SK-N-SH (cell line): ENCODE data around the gene SHLD2. TPM values are rescaled to one million over a fixed set of nuclear protein-coding genes. Genes with fewer than 3 reads are reported as not detected.

Experiments
- CTCF ChIA-PET: fragments of 300-600, 350-600 bp; formaldehyde crosslinking; extraction: SDS; loops from one replicate; lab custom pipeline; 2021; lab: Yijun Ruan, JAX
- POLR2A ChIA-PET: fragments of 350-600 bp; sonication (Branson Sonifier 250); formaldehyde crosslinking; extraction: SDS; loops from one replicate; lab custom pipeline; 2020; ENCODE audit warnings: antibody characterized with exemption, inconsistent platforms; lab: Yijun Ruan, JAX
- DNase-seq: peaks from one replicate; pipeline ENCODE4 v3.0.0; 2012
- H2AFZ ChIP-seq: fragments of 200-600 bp; sonication (generic); 2 replicates; pipeline ENCODE4 v1.8.1; 2016; ENCODE audit warnings: antibody characterized with exemption, mild to moderate bottlenecking, low read depth
- H3F3A ChIP-seq: fragments of 200-600 bp; sonication (generic); replicated peaks from 2 replicates; pipeline ENCODE3; 2016; ENCODE audit warnings: antibody characterized with exemption, mild to moderate bottlenecking; ENCODE audit not compliant: insufficient read depth
- H3K27ac ChIP-seq, 2 experiments: fragments of 200-500 bp in 1 of 2; fragments of 200-600 bp in 1 of 2; sonication (Bioruptor generic) in 1 of 2; sonication (generic), shearing (Covaris generic) in 1 of 2; 2 replicates each; pipeline versions ENCODE4 v1.5.1 to v1.6.1; 2014 to 2016; ENCODE audit warnings: low read depth in 2 of 2, inconsistent platforms in 1 of 2, low read length in 1 of 2, mild to moderate bottlenecking in 1 of 2, mixed read lengths in 1 of 2
- H3K27me3 ChIP-seq: fragments of 200-600 bp; sonication (generic), shearing (Covaris generic); 2 replicates; pipeline ENCODE4 v1.6.1; 2016; ENCODE audit warnings: mixed run types; ENCODE audit not compliant: insufficient read depth
- H3K36me3 ChIP-seq, 2 experiments: fragments of 200-500 bp in 1 of 2; fragments of 200-600 bp in 1 of 2; sonication (Bioruptor generic) in 1 of 2; sonication (generic) in 1 of 2; replicated peaks in 1 of 2; 2 replicates each; pipeline versions ENCODE3 to v1.5.1; 2014 to 2016; ENCODE audit warnings: low read length in 1 of 2, mild to moderate bottlenecking in 1 of 2; ENCODE audit not compliant: insufficient read depth in 2 of 2, control insufficient read depth in 1 of 2
- H3K4me1 ChIP-seq, 2 experiments: fragments of 200-500 bp in 1 of 2; fragments of 200-600 bp in 1 of 2; sonication (Bioruptor generic) in 1 of 2; sonication (generic), shearing (Covaris generic) in 1 of 2; 2 replicates each; pipeline versions ENCODE4 v1.5.1 to v1.6.1; 2014 to 2016; ENCODE audit warnings: low read depth in 1 of 2, low read length in 1 of 2, mixed run types in 1 of 2; ENCODE audit not compliant: insufficient read depth in 2 of 2, control insufficient read depth in 1 of 2
- H3K4me2 ChIP-seq: fragments of 200-600 bp; sonication (generic), shearing (Covaris generic); 2 replicates; pipeline ENCODE4 v1.6.1; 2017; ENCODE audit warnings: mixed run types
- H3K4me3 ChIP-seq, 2 experiments: fragments of 200-500 bp in 1 of 2; fragments of 200-600 bp in 1 of 2; sonication (Bioruptor generic) in 1 of 2; sonication (generic), shearing (Covaris generic) in 1 of 2; 2 replicates each; pipeline versions ENCODE4 v1.5.1 to v1.8.1; 2014 to 2016; ENCODE audit warnings: low read depth in 2 of 2, inconsistent platforms in 1 of 2, low read length in 1 of 2, mild to moderate bottlenecking in 1 of 2, mixed read lengths in 1 of 2, moderate library complexity in 1 of 2
- H3K79me2 ChIP-seq: fragments of 200-600 bp; sonication (generic); 2 replicates; pipeline ENCODE4 v1.8.1; 2017; ENCODE audit warnings: mild to moderate bottlenecking; ENCODE audit not compliant: insufficient read depth
- H3K9ac ChIP-seq: fragments of 200-600 bp; sonication (generic); 2 replicates; pipeline ENCODE4 v1.6.1; 2017; ENCODE audit warnings: mixed run types
- H3K9me2 ChIP-seq: fragments of 200-600 bp; sonication (generic); 2 replicates; pipeline ENCODE4 v1.6.1; 2017; ENCODE audit warnings: mixed run types
- H3K9me3 ChIP-seq: fragments of 200-600 bp; sonication (generic); 2 replicates; pipeline ENCODE4 v1.6.1; 2017; ENCODE audit warnings: mixed run types, mild to moderate bottlenecking, moderate library complexity
- H4K20me1 ChIP-seq: fragments of 200-600 bp; sonication (generic); 2 replicates; pipeline ENCODE4 v1.6.1; 2017; ENCODE audit warnings: mild to moderate bottlenecking, mixed run types; ENCODE audit not compliant: insufficient read depth
- CHD2 ChIP-seq: fragments of 150-350 bp; IDR thresholded peaks from 2 replicates; pipeline ENCODE4 v1.6.1; 2018; ENCODE audit warnings: low read length; ENCODE audit not compliant: partially characterized antibody
- EP300 ChIP-seq, 2 experiments: IDR thresholded peaks; 2 replicates each; pipeline versions ENCODE4 v1.4.0 to v1.6.1; 2012; ENCODE audit warnings: borderline replicate concordance in 1 of 2, low read depth in 1 of 2, low read length in 1 of 2
- FOXM1 ChIP-seq: IDR thresholded peaks from 2 replicates; pipeline ENCODE4 v1.4.0; 2012; ENCODE audit warnings: low read depth, mild to moderate bottlenecking
- MXI1 ChIP-seq: IDR thresholded peaks from 2 replicates; pipeline ENCODE4 v1.6.1; 2012; ENCODE audit warnings: mild to moderate bottlenecking, low read depth, low read length, improper control_type of control experiment
- NRF1 ChIP-seq: IDR thresholded peaks from 2 replicates; pipeline ENCODE4 v1.6.1; 2012; ENCODE audit warnings: low read depth, mild to moderate bottlenecking, low read length
- POLR2AphosphoS5 ChIP-seq: IDR thresholded peaks from 2 replicates; pipeline ENCODE4 v1.6.1; 2012; ENCODE audit warnings: low read depth, low read length
- RAD21 ChIP-seq: IDR thresholded peaks from 2 replicates; pipeline ENCODE4 v1.6.1; 2012; ENCODE audit warnings: mild to moderate bottlenecking, low read length
- SMC3 ChIP-seq: IDR thresholded peaks from 2 replicates; pipeline ENCODE4 v1.6.1; 2012; ENCODE audit warnings: low read depth, low read length, improper control_type of control experiment
- TAF1 ChIP-seq: IDR thresholded peaks from 2 replicates; pipeline ENCODE4 v1.6.1; 2012; ENCODE audit warnings: low read depth, mild to moderate bottlenecking, low read length, moderate library complexity, borderline replicate concordance
- YY1 ChIP-seq: IDR thresholded peaks from 2 replicates; pipeline ENCODE4 v1.4.0; 2012; ENCODE audit warnings: low read depth, mild to moderate bottlenecking
- ZBTB33 ChIP-seq: IDR thresholded peaks from 2 replicates; pipeline ENCODE4 v1.4.0; 2012; ENCODE audit warnings: low read depth, borderline replicate concordance
- WGBS: methylation state at CpG from one replicate; pipeline ENCODE4 v1.1.6; 2017; ENCODE audit warnings: low lambda C conversion rate; 5-methylcytosine and 5-hydroxymethylcytosine counted together
- polyA plus RNA-seq, 3 experiments: library from polyadenylated mRNA; depleted of rRNA; stranded (reverse); fragments of >200 nt; gene quantifications; 2 replicates each; pipeline ENCODE4 v1.2.3, GENCODE V29; 2012
- TF ChIP-seq, protein P1 (sequence below): IDR thresholded peaks from 2 replicates; pipeline ENCODE4 v1.4.0; 2012; ENCODE audit warnings: low read depth
- TF ChIP-seq, protein P2 (sequence below): IDR thresholded peaks from 2 replicates; pipeline ENCODE4; 2012
- TF ChIP-seq, protein P3 (sequence below): IDR thresholded peaks from 2 replicates; pipeline ENCODE4 v1.4.0; 2012; ENCODE audit warnings: low read depth, borderline replicate concordance

Gene SHLD2
- polyA plus RNA-seq, 1 of the 3 experiments (the other 2 are of a cell fraction): 4.7 TPM

DNA sequence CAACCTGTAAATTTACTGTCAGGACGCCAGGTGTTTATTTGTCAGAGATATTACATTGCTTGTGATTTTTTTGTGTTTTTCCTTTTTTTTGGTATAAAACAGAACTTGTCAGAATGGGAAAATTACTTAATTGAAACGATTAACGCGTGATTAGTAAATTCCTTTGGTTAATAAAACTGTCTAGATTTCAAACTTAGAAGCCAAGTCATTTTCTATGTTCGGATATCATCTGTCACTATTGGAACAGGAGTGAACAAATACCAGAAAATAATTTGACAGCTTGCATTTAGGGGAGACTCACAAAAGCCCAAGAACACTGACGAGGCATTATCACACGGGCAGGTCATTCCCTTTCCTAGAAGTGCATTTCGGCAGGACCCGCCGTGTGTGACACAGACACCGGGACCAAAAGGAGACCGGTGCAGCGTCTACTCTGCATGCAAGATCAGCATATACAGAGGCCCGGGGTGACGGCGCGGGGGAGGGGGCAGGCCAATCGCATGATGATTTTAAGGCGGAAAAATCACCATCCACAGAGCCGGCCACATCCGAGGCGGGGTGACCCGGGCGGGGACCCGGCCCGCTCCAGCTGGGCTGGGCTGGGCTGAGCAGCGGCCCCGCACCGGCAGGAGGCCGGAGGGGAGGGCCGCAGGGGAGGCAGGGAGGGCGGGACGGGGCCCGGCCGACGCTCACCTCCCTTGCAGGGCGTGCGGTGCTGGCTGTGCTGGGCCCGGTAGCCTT lies 1.2 kb upstream of the SHLD2 start:
- peak; percentile 68 for DNase-seq
- Histone ChIP-seq H3K27ac (peak overlapping the region; percentile 75 to 89), H3K9me2 (no peaks in the 10 kb centered on the region), H3F3A (no peaks in the 10 kb centered on the region), H3K4me1 (peaks cover 8% of the 10 kb centered on the region in 2 experiments; a peak in 3 of 4 replicates), H3K79me2 (peaks cover 77% of the 10 kb centered on the region), H3K4me2 (peak overlapping the region; percentile 92), H3K27me3 (no peaks in the 10 kb centered on the region), H3K4me3 (peak overlapping the region; percentile 74 to 85), H4K20me1 (peaks cover 19% of the 10 kb centered on the region), H3K9ac (peak overlapping the region; percentile 75), H3K9me3 (no peaks in the 10 kb centered on the region), H2AFZ (peak overlapping the region; percentile 50; the same call in 1 of the 2 replicates), H3K36me3 (peaks cover 19 to 30% of the 10 kb centered on the region in 2 experiments)
- 0 out of 2 replicates have a peak, but pooled peaks have one; percentile 10 for TF ChIP-seq RAD21
- TF ChIP-seq MXI1: peak; percentile 64; the same call in 1 of the 2 replicates
- no peak for TF ChIP-seq ZBTB33
- TF ChIP-seq NRF1: no peak
- TF ChIP-seq TAF1: 0 out of 2 replicates have a peak, but pooled peaks have one; percentile 7
- ChIA-PET POLR2A (no interaction called here), CTCF (interaction anchor here (0.5 to 1.4 kb wide), 5 partner anchors 124 to 339 kb away, joined by 3 read pairs; no protein-coding TSS in a partner anchor)
- WGBS: 3% methylated on average over 23 of the region's 39 CpGs

- H3K79me2 ChIP-seq: peaks cover 76% of the 10 kb centered on the region
- no peaks in the 10 kb centered on the region for H3K27me3 ChIP-seq
- 0% methylated on average over 19 of the region's 60 CpGs for WGBS
- peak overlapping the region; percentile 75 for H3K4me2 ChIP-seq
- peak overlapping the region; percentile 74 for H2AFZ ChIP-seq
- H3K36me3 ChIP-seq: peaks cover 13 to 32% of the 10 kb centered on the region in 2 experiments
- POLR2A ChIA-PET: interaction anchor here (0.6 to 1.5 kb wide), 3 partner anchors 15 to 323 kb away, joined by 3 to 4 read pairs (median 3); no protein-coding TSS in a partner anchor
- 0 out of 4 replicates have a peak, but pooled peaks of 1 of the 2 experiments have one; percentile 20 for TF ChIP-seq EP300 (IDR thresholded peaks at IDR 0.05; ENCODE audit: borderline replicate concordance in 1 of 2, low read depth in 1 of 2, low read length in 1 of 2)
- TF ChIP-seq, protein P1, sequence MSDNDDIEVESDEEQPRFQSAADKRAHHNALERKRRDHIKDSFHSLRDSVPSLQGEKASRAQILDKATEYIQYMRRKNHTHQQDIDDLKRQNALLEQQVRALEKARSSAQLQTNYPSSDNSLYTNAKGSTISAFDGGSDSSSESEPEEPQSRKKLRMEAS: peak; percentile 98
- TF ChIP-seq FOXM1: no peak
- 0 out of 2 replicates have a peak, but pooled peaks have one; percentile 35 for TF ChIP-seq YY1
- peak; percentile 76 for TF ChIP-seq CHD2
- TF ChIP-seq SMC3: no peak
- TF ChIP-seq, protein P2, sequence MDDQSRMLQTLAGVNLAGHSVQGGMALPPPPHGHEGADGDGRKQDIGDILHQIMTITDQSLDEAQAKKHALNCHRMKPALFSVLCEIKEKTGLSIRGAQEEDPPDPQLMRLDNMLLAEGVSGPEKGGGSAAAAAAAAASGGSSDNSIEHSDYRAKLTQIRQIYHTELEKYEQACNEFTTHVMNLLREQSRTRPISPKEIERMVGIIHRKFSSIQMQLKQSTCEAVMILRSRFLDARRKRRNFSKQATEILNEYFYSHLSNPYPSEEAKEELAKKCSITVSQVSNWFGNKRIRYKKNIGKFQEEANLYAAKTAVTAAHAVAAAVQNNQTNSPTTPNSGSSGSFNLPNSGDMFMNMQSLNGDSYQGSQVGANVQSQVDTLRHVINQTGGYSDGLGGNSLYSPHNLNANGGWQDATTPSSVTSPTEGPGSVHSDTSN: no peak
- peak; percentile 20; the same call in 1 of the 2 replicates for TF ChIP-seq POLR2AphosphoS5
- peak; percentile 99 for TF ChIP-seq MXI1
- TF ChIP-seq, protein P3, sequence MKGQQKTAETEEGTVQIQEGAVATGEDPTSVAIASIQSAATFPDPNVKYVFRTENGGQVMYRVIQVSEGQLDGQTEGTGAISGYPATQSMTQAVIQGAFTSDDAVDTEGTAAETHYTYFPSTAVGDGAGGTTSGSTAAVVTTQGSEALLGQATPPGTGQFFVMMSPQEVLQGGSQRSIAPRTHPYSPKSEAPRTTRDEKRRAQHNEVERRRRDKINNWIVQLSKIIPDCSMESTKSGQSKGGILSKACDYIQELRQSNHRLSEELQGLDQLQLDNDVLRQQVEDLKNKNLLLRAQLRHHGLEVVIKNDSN: peak; percentile 74
- peak overlapping the region; percentile 73 for H3K9ac ChIP-seq
- CTCF ChIA-PET: interaction anchor here (0.7 kb wide), 1 partner anchor 33 kb away, joined by 4 read pairs; no protein-coding TSS in a partner anchor
- H3K4me1 ChIP-seq: peaks cover 8% of the 10 kb centered on the region in 2 experiments; a peak in 3 of 4 replicates
- no peaks in the 10 kb centered on the region for H3K9me3 ChIP-seq
- peaks cover 9% of the 10 kb centered on the region for H3F3A ChIP-seq
- H3K4me3 ChIP-seq: peak overlapping the region; percentile 70 to 74
- no peaks in the 10 kb centered on the region for H3K9me2 ChIP-seq
- peak overlapping the region; percentile 80 to 92 for H3K27ac ChIP-seq
- peak; percentile 89 for DNase-seq
- H4K20me1 ChIP-seq: peaks cover 19% of the 10 kb centered on the region
Measured at GRCh38 chr10:87095236-87095945, 385 bp downstream of the SHLD2 start.
